Peyer's patch (tissue), 4 donors: ENCODE data around the gene CDYL. TPM values are rescaled to one million over a fixed set of nuclear protein-coding genes. Genes with fewer than 3 reads are reported as not detected.

Source experiments
- DNase-seq, 3 donors: peaks; one replicate each; pipeline ENCODE4 v3.0.0-alpha.2; 2017 to 2019
- H3K27ac ChIP-seq, 4 donors: fragments of 200-600 bp; sonication (generic); one replicate each; pipeline ENCODE4 v1.5.1; 2016 to 2019
- H3K27me3 ChIP-seq, 2 donors: fragments of 200-600 bp; sonication (generic); one replicate each; pipeline ENCODE4 v1.5.1; 2019
- H3K36me3 ChIP-seq, 3 donors: fragments of 200-600 bp; sonication (generic); one replicate each; pipeline ENCODE4 v1.5.1; 2016 to 2019
- H3K4me1 ChIP-seq, 4 donors: fragments of 200-600 bp; sonication (generic); one replicate each; pipeline ENCODE4 v1.5.1; 2016 to 2019
- H3K4me3 ChIP-seq, 4 donors: fragments of 200-600 bp; sonication (generic); 1 replicate in 3 of 4; 2 replicates in 1 of 4; pipeline ENCODE4 v1.5.1; 2016 to 2019; ENCODE audit warnings: mild to moderate bottlenecking in 1 of 4
- H3K9me3 ChIP-seq, 4 donors: fragments of 200-600 bp; sonication (generic); one replicate each; pipeline ENCODE4 v1.5.1; 2016 to 2019; ENCODE audit warnings: mild to moderate bottlenecking in 1 of 4
- POLR2A ChIP-seq, 2 donors: fragments of 450-650 bp; IDR thresholded peaks; one replicate each; pipeline ENCODE4 v1.5.1; 2017; ENCODE audit warnings: antibody characterized with exemption in 2 of 2, mild to moderate bottlenecking in 2 of 2, moderate library complexity in 2 of 2
- total RNA-seq, 4 donors: library from RNA; depleted of rRNA; stranded (reverse); fragments of >200 nt; gene quantifications; one replicate each; pipeline ENCODE4 v1.1.0, GENCODE V29; 2016
- TF ChIP-seq, protein P1 (sequence below), 6 experiments: fragments of 450-650 bp in 4 of 6; fragments of 200-600 bp in 2 of 6; sonication (generic) in 1 of 6; IDR thresholded peaks; one replicate each; pipeline ENCODE4 v1.5.1; 2017 to 2019; ENCODE audit warnings: antibody characterized with exemption in 6 of 6, mild to moderate bottlenecking in 3 of 6, moderate library complexity in 1 of 6

CDYL gene
- total RNA-seq, 4 donors from 2014 or later = 31.2 to 77.6 (median 35.2) TPM

DNA sequence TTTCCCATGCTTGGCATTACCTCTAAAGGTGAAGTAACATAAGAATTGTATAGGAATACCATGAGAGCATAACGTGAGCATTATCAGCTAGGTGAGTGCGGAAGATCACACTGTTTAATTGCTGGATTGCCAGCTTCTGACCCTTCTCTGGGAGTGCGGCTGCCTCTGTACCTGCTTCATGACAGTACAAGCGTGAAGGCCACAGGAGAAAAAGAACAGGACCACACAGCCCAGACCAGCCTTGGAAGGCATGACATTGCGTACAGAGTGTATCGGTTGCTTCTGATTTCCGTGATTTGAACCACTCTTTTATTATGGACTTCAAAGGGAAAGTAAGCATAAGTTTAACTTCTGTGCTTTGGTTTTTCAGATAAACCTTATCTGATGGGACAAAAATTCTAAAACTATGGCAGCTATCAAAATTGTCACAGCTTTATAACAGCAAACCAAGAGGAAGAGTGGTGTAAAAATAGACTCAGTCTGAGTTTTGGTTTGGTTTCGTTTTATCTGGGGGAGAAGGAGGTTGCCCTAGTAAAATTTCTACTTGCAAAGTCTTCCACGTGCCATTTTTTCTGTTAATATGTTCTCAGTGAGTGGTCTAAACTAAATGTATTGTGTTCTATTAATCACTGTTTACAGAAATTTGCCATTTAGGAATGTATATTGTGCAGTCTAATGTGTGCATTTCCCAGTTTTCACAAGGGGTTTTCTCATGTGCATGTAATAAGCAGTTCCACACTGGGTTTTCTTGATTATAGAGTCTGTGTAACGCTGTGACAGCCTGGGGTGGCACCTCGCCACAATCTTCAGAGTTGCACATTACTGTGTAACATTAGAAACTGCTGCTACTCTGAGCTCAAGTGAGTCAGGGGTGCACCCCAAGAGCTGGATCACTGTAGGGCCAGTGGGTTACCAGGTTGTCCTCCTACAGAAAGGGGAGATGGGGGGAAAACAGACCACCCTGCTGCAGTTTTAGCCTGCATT, 130.4 kb downstream of the CDYL start:
- Histone ChIP-seq H3K4me3 (peak overlapping the region in 1 of 4 donors; percentile 2), H3K9me3 (no peaks in the 10 kb centered on the region), H3K27ac (peak overlapping the region in 1 of 4 donors; percentile 69), H3K36me3 (no peaks in the 10 kb centered on the region), H3K4me1 (peaks cover 0 to 27% (median 0%) of the 10 kb centered on the region in 4 donors), H3K27me3 (no peaks in the 10 kb centered on the region)
- no peak for DNase-seq
- TF ChIP-seq POLR2A (IDR thresholded peaks at IDR 0.05) = no peak
- TF ChIP-seq, protein P1, sequence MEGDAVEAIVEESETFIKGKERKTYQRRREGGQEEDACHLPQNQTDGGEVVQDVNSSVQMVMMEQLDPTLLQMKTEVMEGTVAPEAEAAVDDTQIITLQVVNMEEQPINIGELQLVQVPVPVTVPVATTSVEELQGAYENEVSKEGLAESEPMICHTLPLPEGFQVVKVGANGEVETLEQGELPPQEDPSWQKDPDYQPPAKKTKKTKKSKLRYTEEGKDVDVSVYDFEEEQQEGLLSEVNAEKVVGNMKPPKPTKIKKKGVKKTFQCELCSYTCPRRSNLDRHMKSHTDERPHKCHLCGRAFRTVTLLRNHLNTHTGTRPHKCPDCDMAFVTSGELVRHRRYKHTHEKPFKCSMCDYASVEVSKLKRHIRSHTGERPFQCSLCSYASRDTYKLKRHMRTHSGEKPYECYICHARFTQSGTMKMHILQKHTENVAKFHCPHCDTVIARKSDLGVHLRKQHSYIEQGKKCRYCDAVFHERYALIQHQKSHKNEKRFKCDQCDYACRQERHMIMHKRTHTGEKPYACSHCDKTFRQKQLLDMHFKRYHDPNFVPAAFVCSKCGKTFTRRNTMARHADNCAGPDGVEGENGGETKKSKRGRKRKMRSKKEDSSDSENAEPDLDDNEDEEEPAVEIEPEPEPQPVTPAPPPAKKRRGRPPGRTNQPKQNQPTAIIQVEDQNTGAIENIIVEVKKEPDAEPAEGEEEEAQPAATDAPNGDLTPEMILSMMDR (IDR thresholded peaks at IDR 0.05) = no peak

DNA sequence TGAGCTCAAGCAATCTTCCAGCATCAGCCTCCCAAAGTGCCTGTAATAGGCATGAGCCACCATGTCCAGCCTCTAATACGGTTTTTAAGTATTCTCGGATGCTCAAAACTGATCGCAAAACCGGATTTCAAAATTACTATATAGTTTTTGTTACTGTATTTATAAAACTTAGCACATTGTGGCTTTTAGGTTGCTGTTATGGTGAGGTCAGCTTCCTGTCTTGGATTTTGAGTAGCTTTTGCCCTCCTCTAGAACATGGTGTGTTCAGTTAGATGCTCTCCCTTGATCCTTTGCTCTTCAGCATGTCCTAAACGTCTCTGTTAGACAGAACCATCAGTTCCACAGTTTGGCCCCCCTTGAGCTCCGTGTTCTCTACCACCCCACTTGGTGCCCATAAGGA, 131.4 kb downstream of the CDYL start:
- no peak overlapping the region for H3K27ac ChIP-seq
- no peaks in the 10 kb centered on the region for H3K9me3 ChIP-seq
- peaks cover 0 to 27% (median 0%) of the 10 kb centered on the region in 4 donors for H3K4me1 ChIP-seq
- no peak overlapping the region for H3K4me3 ChIP-seq
- TF ChIP-seq, protein P1 (IDR thresholded peaks at IDR 0.05) = no peak
- no peak for TF ChIP-seq POLR2A (IDR thresholded peaks at IDR 0.05)
- DNase-seq = no peak
- no peaks in the 10 kb centered on the region for H3K36me3 ChIP-seq
- no peaks in the 10 kb centered on the region for H3K27me3 ChIP-seq

DNA sequence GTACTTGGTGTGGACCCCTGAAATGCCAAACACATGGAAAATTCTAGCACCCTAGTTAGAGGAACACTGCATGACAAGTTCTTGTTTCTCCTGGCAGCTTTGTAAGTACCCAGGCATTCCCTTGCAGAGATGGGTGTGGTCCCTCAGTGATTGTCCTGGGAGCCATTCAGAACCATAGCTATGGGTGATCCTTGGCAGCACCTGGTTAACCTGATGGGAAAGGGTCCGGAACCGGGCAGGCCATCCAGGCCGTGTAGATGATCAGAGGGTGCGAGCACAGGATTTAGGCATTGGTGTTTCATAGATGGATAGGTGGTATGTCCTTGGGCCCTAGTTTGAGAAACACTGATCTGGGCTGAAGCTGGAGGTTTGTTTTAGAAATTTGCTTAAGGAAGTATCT, 131.9 kb downstream of the CDYL start:
- DNase-seq = no peak
- Histone ChIP-seq H3K9me3 (no peaks in the 10 kb centered on the region), H3K27me3 (no peaks in the 10 kb centered on the region), H3K4me1 (peaks cover 0 to 27% (median 0%) of the 10 kb centered on the region in 4 donors), H3K4me3 (no peak overlapping the region), H3K36me3 (no peaks in the 10 kb centered on the region), H3K27ac (no peak overlapping the region)
- no peak for TF ChIP-seq POLR2A (IDR thresholded peaks at IDR 0.05)
- TF ChIP-seq, protein P1 (IDR thresholded peaks at IDR 0.05) = no peak

DNA sequence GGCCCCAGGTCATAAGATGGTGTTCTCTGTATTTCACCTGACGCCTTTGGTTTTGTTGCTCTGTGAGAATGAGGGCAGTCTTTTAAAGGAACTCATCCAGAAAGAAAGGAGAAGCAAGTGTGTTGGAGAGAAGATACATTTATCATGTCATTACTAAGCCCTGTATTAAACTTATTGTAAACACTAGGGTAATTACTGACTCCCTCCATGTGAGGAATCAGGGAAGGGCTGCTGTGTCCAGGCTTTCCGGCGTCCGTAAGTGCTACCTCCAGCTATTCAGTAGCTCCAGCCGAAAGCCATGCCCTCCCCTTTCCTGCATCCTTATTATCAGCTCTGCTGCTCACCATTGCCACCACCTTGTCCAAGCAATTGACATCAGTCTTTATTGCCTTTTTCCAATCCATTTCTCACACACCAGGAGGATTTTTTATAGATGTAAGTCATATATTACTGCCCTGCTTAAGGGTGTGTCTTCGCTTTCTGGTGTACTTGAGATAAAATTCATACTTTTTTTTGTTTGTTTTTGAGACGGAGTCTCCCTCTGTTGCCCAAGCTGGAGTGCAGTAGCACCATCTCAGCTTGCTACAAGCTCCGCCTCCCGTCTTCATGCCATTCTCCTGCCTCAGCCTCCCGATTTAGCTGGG, 133.0 kb downstream of the CDYL start:
- peaks cover 0 to 27% (median 0%) of the 10 kb centered on the region in 4 donors for H3K4me1 ChIP-seq
- no peaks in the 10 kb centered on the region for H3K27me3 ChIP-seq
- no peak for DNase-seq
- H3K36me3 ChIP-seq = no peaks in the 10 kb centered on the region
- no peaks in the 10 kb centered on the region for H3K9me3 ChIP-seq
- TF ChIP-seq, protein P1 (IDR thresholded peaks at IDR 0.05) = no peak
- no peak for TF ChIP-seq POLR2A (IDR thresholded peaks at IDR 0.05)
- no peak overlapping the region for H3K27ac ChIP-seq
- H3K4me3 ChIP-seq = no peak overlapping the region

DNA sequence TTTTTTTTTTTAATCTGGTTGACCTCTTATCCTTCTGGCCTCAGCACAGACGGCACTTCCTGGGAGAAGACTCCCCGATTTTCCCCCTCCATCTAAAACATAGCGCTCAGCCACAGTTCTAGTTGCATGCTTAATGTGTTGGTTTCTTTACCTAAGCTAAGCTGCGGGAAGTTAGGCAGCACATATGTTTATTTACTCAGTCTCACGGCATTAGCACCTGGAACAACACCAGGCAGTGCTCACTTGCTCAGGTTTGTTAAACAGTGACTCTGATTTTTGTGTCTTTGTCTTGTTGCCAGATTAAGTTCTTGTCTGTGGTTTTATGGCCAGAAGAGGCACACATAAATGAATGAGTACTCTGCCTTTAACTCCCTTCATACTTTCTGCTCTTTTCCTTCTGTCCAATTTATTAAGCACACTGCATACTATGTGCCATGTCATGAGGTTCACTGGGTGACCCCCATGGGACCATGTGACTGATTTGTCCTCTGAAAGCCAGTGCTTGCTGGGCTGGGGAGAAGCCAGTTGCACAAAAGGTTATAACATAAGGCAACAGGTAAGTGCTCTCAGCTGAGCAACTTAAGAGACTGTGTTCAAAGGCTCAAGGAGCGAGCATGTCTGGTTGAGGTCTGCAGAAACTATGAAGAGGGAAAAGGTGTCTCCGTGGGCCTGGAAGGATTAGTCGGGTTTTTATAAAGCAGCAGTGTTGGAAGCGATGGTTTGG, 134.0 kb downstream of the CDYL start:
- Histone ChIP-seq H3K9me3 (no peaks in the 10 kb centered on the region), H3K4me1 (peaks cover 0 to 27% (median 0%) of the 10 kb centered on the region in 4 donors), H3K36me3 (no peaks in the 10 kb centered on the region), H3K27ac (no peak overlapping the region), H3K27me3 (no peaks in the 10 kb centered on the region), H3K4me3 (no peak overlapping the region)
- TF ChIP-seq, protein P1 (IDR thresholded peaks at IDR 0.05) = no peak
- no peak for TF ChIP-seq POLR2A (IDR thresholded peaks at IDR 0.05)
- DNase-seq = no peak
